HG03135 (cell line): ENCODE data around the gene MBOAT7.

ENCODE experiments used
- ATAC-seq: cut with Tn5 transposase; IDR thresholded peaks from one replicate; pipeline ENCODE4 v1.9.1; 2021; ENCODE audit warnings: mild to moderate bottlenecking, moderate library complexity; ENCODE audit not compliant: unreplicated experiment

Gene MBOAT7

DNA sequence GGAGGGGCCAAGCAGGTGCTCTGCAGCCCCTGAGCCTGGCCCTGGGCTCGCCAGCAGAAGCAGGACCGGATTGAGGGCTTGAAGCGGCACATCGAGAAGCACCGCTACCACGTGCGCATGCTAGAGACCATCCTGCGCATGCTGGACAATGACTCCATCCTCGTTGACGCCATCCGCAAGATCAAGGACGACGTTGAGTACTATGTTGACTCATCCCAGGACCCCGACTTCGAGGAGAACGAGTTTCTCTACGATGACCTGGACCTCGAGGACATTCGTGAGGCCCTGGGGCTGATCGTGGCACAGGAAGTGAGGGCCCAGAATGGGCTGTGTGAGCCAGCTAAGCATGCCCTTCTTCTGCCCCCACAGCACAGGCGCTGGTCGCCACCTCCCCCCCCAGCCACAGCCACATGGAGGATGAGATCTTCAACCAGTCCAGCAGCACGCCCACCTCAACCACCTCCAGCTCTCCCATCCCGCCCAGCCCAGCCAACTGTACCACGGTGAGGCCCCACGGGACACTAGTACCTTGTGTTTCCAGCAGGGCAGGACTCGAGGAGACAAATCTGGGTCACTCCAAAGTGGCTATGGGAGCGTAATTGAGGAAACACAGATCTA, 43.7 kb downstream of the MBOAT7 start:
- no peak for ATAC-seq

- ATAC-seq: no peak
These were observed 47.1 kb downstream of the MBOAT7 start for GRCh38 chr19:54142166-54142780.

DNA sequence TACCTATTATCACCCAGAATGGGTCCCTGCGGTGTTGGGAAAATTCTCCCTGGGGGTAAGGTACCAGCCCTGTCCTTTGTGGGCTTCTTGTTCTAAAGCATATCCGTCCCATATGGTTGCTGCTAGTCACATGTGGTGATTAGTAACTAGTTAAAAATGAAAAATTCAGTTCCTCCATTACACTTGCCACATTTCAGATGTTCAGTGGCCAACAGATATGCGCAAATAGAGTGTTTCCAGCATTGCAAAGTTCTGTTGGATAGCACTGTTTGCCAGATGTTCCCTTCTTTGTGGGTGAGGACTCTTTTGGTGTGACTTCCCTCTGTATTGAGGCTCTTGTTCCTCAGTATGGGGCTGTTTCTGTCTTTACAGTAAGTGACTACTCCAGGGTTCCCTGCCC, 48.0 kb downstream of the MBOAT7 start:
- ATAC-seq: no peak

DNA sequence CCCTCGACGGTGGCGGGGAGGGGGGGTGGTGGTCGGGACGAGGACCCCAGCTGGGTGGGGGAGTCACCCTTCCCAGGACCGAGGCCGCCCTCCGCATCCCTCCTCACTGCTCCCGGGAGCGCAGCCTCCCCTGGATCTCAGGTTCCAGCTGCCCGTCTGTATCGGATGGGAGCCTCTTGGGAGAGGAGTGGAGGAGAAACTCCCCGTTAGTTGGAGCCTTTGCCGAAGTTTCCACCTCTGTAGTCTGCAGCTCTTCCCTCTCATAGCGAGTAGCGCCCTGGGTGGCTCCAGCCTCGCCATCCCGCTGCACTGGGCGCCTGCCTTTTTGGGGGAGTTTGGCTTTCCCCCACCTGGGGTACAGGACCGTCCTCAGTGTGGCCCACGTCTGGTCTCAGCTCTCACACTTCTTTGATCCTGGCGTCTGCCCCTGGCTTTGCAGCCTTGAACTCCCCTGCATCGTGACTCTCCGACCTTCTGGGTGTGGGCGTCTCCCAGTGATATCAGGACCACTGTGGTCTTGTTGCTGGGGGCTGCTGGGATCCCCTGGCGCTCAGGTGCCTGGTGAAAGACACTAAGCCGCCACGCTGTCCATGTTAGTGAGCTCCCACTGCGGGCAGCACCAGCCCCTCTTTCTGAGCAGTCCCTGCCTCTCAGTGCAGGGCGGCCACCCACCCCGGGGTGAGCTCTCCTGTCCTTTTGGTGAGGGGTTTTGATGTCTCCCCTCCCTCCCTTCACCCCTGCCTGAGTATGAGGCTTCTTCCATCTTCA, 50.7 kb downstream of the MBOAT7 start:
- no peak for ATAC-seq

DNA sequence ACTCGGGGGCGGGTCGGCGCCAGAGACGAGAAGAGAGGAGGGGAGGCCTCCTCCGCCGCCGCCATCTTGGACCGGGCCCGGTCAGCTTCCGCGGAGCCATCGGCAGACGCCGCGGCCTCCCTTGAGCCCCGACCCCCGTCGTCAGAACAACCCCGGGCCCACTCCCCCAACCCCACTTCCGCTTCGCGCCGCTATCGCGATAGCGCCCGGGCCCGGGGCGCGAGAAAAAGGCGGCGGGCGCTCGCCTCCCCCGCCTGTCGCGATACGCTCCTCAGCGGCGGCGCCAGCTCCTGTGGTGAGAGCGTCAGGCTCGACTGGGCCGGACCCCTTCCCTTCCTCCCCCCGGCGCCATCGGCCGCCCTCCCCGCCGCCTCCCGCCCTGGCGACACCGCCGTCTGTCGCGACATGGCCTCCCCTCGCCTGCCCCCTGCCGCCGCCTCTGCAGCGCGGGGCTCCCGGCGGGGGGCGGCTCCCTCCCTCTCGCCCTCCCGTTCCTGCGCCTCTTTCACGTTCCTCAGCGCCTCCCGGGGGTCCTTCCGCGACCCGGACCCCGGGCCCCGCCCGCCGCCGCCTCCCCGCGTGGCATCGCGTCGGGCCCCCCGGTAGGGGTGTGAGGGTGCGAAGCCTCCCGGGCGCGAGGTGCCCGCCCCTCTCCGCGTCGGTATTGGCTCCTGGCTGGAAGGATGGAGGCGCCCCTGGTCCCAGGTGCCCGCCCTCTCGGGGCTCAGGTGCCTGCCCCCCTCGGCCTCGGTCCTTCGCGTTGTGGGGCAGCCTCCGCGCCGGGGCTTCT, 51.5 kb downstream of the MBOAT7 start, which contains the start of gene CNOT3:
Gene CNOT3, plus strand, starts transcription at position 64 of the 790 bp plus-strand sequence. CDS start 5,217 bp downstream, outside the sequence.
- ATAC-seq: no peak

DNA sequence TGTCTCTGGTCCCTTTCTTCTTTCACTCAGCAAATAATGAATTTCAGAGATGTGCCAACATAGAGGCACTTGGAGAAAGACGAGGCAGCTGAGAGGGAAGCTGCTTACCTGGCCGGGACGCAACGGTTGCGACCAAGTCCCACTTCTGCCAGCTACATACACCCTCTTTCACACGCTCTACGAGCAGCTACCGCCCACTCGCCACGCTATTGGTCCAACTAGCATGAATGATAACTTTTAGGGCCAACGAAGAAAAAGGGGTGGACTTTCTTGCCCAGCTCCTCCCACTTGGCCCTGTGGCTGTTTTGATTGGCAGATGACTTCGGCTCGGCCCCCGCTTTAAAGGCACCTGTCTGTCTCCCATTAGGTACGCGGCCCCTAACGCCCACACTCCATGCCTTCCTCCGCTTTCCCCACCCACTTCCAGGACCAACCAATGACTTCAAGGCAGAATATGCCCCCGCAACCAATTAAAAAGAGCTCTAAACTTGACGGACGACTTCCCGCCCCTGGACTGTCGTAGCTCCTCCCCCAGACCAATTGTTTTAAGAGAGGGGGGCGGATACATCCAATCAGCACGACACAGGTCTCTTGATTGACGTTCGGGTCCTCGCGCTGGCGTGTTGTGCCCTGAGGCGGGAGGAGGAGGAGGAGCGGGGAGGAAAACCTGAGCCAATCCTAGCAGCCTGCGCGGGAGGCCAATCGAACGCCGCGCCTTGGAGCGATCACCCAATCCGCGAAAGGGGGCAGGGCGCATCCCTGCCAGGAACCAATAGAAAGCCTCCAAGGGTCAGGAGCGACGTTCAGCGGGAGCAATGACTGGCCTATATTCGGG, 52.3 kb downstream of the MBOAT7 start:
- peak; percentile 79 for ATAC-seq

DNA sequence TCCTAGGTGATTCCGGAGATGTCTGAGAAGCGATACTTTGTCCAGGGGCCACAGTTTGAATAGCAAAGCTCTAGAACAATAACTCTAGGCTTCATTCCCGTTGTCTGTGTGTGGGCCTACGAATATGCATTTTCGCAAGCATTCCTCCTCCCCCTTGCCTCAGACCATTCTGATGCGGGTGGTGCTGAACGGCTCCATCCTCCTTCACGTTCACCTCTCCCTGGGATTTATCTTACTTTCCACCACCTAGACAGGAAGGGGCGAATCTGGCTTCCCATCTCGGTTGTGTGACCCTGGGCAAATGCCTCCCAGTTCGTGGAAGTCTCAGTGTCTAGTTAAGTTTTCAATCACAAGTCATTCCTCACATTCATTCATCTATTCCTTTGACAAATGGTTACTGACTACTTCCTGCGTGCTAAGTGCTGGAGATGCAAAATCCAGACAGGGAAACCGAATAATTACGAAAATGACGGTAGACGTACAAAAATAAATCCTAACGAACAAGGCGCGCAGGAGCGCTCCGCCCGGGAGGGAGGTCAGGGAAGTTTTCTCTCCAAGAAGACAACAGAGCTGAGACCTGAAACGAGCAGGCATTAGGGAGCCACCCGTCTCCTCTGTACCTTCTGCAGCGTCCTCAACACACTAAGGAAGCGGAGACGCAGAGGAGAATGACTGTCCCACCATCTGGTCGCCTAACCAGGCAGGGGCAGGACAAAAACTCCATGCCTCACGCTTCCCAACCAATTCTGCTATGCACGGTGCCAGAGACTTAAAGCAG, 53.1 kb downstream of the MBOAT7 start:
- ATAC-seq: no peak

- ATAC-seq: no peak
These were observed 55.3 kb downstream of the MBOAT7 start for GRCh38 chr19:54133957-54134590.

GRCh38 chr19:54133312-54133956, 55.9 kb downstream of the MBOAT7 start:
- ATAC-seq: no peak

DNA sequence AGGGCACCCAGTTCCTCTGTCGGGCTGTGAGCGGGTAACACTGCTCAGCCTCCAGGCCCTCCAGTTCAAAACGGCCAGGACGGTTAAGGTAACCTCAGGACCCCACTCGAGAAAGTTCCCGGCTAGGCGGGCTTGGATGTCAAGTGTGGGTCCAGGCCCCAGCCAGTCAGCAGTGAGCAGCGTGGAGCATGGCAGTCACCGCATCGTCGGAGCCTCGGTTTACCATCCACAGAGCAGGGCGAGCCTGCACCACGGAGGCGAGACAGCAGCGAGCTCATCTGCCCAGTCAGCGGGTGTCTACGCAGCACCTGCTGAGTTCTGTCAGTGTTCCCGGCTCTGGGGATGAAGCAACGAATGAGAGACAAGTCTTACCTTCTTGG, 59.8 kb downstream of the MBOAT7 start:
- ATAC-seq: no peak

GRCh38 chr19:54128796-54129616, 60.4 kb downstream of the MBOAT7 start:
- ATAC-seq: no peak

DNA sequence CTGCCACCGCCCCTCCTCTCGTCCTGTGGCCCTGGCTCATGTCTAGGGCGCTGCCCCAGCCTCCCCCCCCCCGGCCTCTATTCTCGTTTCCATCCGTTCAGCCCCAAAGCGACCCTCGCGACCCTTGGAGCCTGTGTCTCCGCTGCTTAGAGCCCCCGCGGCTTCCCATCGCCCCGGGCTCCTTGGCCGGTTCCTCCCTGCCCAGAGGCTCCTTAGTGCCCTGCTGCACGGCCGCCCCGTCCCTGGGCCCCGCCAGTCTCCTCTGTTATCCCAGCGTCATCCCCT, 61.0 kb downstream of the MBOAT7 start:
- no peak for ATAC-seq

GRCh38 chr19:54127688-54128440, 61.5 kb downstream of the MBOAT7 start:
- ATAC-seq: no peak

DNA sequence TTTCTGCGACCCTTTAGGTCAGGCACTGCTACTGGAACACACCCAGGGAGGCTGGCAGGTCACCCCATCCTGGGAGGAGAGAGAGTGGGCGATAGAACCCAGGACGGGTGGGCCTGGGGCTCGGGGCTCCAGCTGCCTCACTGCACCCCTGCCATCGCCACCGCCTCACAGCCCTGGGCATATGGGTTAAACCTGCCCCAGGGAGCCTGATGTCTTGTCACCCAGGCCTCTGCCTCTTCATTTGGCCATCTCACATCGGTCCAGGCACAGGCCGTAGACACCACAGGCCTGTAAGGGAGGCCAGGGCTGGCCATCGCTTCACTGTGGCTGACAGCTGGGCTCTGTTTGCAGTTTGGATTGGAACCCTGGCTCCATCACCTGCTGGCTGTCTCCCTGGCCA, 63.7 kb downstream of the MBOAT7 start:
- no peak for ATAC-seq

- ATAC-seq: no peak
These were observed 65.0 kb downstream of the MBOAT7 start for GRCh38 chr19:54124393-54124792.

DNA sequence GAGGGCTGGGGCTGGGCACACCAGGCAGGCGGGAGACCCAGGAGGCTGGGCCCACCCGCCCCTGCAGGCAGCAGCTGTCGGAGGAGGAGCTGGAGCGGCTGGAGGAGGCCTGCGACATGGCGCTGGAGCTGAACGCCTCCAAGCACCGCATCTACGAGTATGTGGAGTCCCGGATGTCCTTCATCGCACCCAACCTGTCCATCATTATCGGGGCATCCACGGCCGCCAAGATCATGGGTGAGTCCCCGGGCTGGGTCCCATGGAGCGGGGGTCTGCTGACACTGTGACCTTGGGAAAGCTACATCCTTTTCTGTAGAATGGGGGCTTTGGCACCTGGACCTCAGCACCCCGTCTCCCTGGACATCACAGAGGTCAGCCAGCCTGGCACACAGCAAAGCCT, 65.7 kb downstream of the MBOAT7 start:
- no peak for ATAC-seq
